Lung (tissue), 12 donors: ENCODE data around the gene ATP8A1. TPM values are rescaled to one million over a fixed set of nuclear protein-coding genes. Genes with fewer than 3 reads are reported as not detected.
A peak's percentile ranks its signal among the peaks of the same experiment; 100 is the strongest.

Experiments used
- ATAC-seq: fragments of 200-7000 bp; cut with Tn5 transposase; one replicate; pipeline ENCODE4 v1.9.1; 2020; ENCODE audit warnings: moderate number of reproducible peaks; ENCODE audit not compliant: insufficient read depth, low FRiP score
- DNase-seq, 3 donors: peaks; one replicate each; pipeline ENCODE4 v3.0.0-alpha.2; 2013 to 2017
- H3K27ac ChIP-seq, 2 donors: one replicate each; pipeline ENCODE4 v1.5.1; 2013; ENCODE audit warnings: mild to moderate bottlenecking in 2 of 2, moderate library complexity in 2 of 2, control low read depth in 1 of 2, inconsistent platforms in 1 of 2, low read depth in 1 of 2, low read length in 1 of 2
- H3K27me3 ChIP-seq, 3 donors: one replicate each; pipeline ENCODE4 v1.5.1; 2013; ENCODE audit warnings: low read length in 2 of 3; ENCODE audit not compliant: control insufficient read depth in 3 of 3, insufficient read depth in 3 of 3
- H3K36me3 ChIP-seq, 4 donors: one replicate each; pipeline ENCODE4 v1.5.1; 2013; ENCODE audit warnings: low read length in 4 of 4, mild to moderate bottlenecking in 1 of 4, moderate library complexity in 1 of 4; ENCODE audit not compliant: control insufficient read depth in 4 of 4, insufficient read depth in 4 of 4
- H3K4me1 ChIP-seq, 5 donors: one replicate each; pipeline ENCODE4 v1.5.1; 2013; ENCODE audit warnings: low read length in 5 of 5, mild to moderate bottlenecking in 2 of 5, moderate library complexity in 1 of 5; ENCODE audit not compliant: control insufficient read depth in 5 of 5, insufficient read depth in 5 of 5
- H3K4me3 ChIP-seq: one replicate; pipeline ENCODE4 v1.5.1; 2013; ENCODE audit warnings: mild to moderate bottlenecking, control low read depth, moderate library complexity
- H3K9ac ChIP-seq, 2 donors: one replicate each; pipeline ENCODE4 v1.5.1; 2013; ENCODE audit warnings: low read length in 2 of 2, control low read depth in 1 of 2; ENCODE audit not compliant: insufficient read depth in 1 of 2
- H3K9me3 ChIP-seq, 4 donors: one replicate each; pipeline ENCODE4 v1.5.1; 2013; ENCODE audit warnings: low read length in 3 of 4, mild to moderate bottlenecking in 1 of 4, moderate library complexity in 1 of 4; ENCODE audit not compliant: control insufficient read depth in 4 of 4, insufficient read depth in 3 of 4
- WGBS, 2 donors: extraction: QIAGEN DNeasy Blood & Tissue Kit; methylation state at CpG; one replicate each; pipeline ENCODE4 v1.1.7; 2013; 5-methylcytosine and 5-hydroxymethylcytosine counted together
- polyA plus RNA-seq, 2 donors: library from polyadenylated mRNA; stranded (reverse); fragments of 200-250 nt; gene quantifications; one replicate each; pipeline ENCODE4 v1.2.1, GENCODE V29; 2013
- total RNA-seq, 2 donors: library from RNA; depleted of rRNA in 1 of 2; stranded (reverse); fragments of >200 nt in 1 of 2; gene quantifications; one replicate each; pipeline ENCODE4 v1.2.1, GENCODE V29; 2014 to 2021
- TF ChIP-seq, protein P1 (sequence below): IDR thresholded peaks from 2 replicates; pipeline ENCODE4 v1.5.1; 2012; ENCODE audit warnings: mild to moderate bottlenecking; ENCODE audit errors: control extremely low read depth, extremely low read depth
- donor health status: control.
- donor health status: control.
- donor health status: Bipolar disorder and iron deficiency.
- donor health status: healthy.
- donor health status: DM: yes; HTN: yes; CAD: no.

Gene ATP8A1
- total and polyA plus RNA-seq, 4 donors = 13.8 to 297 (median 48.9) TPM

DNA sequence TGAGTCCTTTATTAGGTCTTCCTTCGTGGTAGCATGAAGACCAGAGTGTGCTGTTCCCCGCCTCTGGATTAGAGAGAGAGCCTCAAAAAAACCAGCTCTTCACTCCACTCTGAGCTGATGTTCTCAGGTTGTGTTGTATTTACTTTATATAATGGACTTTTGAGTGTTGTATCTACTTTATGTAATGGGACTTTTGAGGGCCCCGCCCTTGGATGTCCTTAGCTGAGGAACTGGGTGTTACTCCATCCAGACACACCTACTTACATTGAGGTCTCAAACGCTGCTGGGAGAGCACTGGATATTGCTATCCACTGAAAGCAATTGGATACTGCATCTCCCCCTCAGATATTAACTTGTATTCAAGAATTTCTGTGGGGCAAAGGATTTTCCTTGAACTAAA lies 28.2 kb downstream of the ATP8A1 start:
- no peaks in the 10 kb centered on the region for H3K27me3 ChIP-seq
- H3K9ac ChIP-seq = no peak overlapping the region
- DNase-seq (no peak), ATAC-seq (no peak)
- H3K27ac ChIP-seq = no peak overlapping the region
- H3K4me3 ChIP-seq = no peak overlapping the region
- H3K36me3 ChIP-seq = no peaks in the 10 kb centered on the region
- TF ChIP-seq, protein P1, sequence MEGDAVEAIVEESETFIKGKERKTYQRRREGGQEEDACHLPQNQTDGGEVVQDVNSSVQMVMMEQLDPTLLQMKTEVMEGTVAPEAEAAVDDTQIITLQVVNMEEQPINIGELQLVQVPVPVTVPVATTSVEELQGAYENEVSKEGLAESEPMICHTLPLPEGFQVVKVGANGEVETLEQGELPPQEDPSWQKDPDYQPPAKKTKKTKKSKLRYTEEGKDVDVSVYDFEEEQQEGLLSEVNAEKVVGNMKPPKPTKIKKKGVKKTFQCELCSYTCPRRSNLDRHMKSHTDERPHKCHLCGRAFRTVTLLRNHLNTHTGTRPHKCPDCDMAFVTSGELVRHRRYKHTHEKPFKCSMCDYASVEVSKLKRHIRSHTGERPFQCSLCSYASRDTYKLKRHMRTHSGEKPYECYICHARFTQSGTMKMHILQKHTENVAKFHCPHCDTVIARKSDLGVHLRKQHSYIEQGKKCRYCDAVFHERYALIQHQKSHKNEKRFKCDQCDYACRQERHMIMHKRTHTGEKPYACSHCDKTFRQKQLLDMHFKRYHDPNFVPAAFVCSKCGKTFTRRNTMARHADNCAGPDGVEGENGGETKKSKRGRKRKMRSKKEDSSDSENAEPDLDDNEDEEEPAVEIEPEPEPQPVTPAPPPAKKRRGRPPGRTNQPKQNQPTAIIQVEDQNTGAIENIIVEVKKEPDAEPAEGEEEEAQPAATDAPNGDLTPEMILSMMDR = no peak
- no peaks in the 10 kb centered on the region for H3K9me3 ChIP-seq
- WGBS, 2 donors = 78 to 79% methylated on average over 4 of the region's 4 CpGs
- H3K4me1 ChIP-seq = peaks cover 0 to 19% (median 0%) of the 10 kb centered on the region in 5 donors

DNA sequence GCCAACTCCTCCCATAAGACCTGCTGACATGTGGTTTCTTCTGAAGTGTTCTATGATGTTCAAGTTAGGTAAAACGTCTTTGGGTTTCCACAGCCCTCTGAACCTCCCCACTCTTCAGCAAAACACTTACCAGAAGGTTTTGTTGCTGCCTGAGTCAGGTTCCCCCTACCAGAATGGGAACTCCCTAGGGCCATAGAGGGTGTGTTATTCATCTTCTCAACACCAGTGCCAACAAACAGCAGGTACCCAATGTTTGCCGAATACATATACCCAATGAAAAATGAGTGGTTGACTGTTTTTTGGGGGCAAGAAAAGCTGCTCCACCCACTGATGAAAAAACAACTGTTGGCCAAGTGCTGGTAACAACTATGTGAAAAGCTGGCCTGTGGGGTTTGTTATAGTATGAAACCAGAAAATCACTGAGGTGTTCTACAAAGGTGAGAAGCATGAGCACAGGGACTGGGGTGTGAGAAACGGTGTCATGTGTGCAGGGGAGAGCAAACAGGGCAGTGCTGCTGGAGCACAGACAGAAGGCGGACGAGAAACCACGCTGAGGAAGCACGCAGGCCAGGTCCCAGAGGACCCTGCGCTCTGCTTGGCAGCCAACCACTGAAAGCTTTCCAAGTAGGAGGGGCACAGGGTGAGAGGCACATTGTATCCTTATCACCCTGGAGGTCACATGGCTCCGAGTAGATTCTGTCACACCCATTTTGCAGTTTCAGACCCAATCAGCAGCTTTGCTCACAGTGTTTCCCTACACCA lies 28.8 kb downstream of the ATP8A1 start:
- TF ChIP-seq, protein P1 = no peak
- H3K9me3 ChIP-seq = no peaks in the 10 kb centered on the region
- H3K36me3 ChIP-seq = no peaks in the 10 kb centered on the region
- no peaks in the 10 kb centered on the region for H3K27me3 ChIP-seq
- no peak overlapping the region for H3K9ac ChIP-seq
- no peak overlapping the region for H3K27ac ChIP-seq
- DNase-seq = peak in 1 of 3 donors; percentile 7
- WGBS, 2 donors = 46 to 55% methylated on average over 9 of the region's 9 CpGs
- peak; percentile 27 for ATAC-seq
- H3K4me3 ChIP-seq = no peak overlapping the region
- H3K4me1 ChIP-seq = peaks cover 0 to 17% (median 0%) of the 10 kb centered on the region in 5 donors

DNA sequence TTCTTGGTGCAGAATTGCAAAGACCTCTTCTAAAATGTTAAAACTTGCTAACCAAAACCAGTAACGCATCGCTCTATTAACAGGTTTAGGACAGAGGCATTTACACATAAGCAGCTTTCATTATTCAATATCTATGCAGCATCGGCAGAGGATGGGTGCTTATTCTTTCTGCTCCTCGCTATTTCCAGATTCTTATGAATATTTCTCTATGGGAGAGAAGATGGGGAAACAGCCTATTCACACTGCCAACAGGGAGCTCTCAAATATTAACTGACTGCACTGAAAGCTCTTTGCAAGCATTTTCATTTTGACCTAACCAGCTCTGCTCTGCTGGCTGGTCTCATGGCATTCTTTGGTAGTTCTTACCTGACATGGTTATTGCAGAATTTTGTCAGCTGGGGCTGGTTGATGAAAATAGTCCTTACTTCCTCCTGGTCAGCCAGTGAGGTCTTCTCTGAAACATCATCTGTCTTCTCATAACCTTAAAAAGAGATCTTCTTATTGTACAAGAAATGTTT lies 30.2 kb downstream of the ATP8A1 start:
- Histone ChIP-seq H3K36me3 (no peaks in the 10 kb centered on the region), H3K9me3 (no peaks in the 10 kb centered on the region), H3K27me3 (no peaks in the 10 kb centered on the region), H3K27ac (no peak overlapping the region), H3K4me3 (no peak overlapping the region), H3K4me1 (peaks cover 0 to 17% (median 0%) of the 10 kb centered on the region in 5 donors), H3K9ac (no peak overlapping the region)
- TF ChIP-seq, protein P1 = no peak
- no peak for ATAC-seq
- 95 to 97% methylated on average over 4 of the region's 4 CpGs for WGBS, 2 donors
- DNase-seq = no peak
